ENCODE data around the gene COL5A1.
"Not testable (repeated sequence)": the region's sequence is repeated elsewhere in the genome, so short reads cannot be mapped to it uniquely, and the experiment has no call there.

The COL5A1 gene

DNA sequence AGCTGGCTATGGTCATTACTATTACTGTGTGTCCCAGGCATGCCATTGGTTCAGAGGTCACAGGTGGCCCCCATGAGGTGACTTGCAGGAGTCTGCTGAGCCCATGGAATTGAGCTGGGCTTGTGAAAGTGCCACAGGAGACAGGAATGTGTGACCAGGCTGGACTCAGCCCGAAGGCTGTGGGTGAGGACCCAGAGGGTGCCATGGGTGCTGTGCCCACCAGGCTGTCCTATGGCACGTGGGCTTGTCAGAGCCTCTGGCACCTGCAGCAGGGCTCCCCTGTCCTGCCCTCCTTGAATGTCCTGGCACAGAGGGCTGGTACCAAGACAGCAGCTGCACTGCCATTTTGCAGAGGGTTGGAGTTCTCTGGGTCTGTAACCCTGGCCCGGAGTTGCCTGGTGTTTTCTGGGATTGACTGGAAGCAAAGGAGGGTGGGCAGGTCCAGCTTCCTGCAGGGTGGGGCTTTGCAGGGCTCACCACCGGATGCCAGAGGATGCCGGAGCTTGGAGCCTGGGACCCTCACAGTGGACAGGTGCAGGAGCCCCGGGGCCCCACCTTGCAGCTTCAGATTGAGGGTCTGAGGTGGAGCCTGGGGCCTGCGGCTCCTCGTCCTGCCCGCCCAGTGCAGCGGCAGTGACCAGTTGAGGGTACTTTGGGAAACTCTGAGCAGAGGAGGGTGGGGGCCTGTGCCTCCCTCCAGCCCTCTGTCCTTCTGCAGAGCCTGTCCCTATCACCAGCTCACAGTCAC is 14.2 kb downstream of the COL5A1 start:
- DNase-seq (ENCODE audit: low read depth in 1 of 2, low spot score in 1 of 2): no peak

- no peak for DNase-seq (ENCODE audit: low read depth in 1 of 2, low spot score in 1 of 2)
Measured at GRCh38 chr9:134656334-134657006, 14.9 kb downstream of the COL5A1 start.

DNA sequence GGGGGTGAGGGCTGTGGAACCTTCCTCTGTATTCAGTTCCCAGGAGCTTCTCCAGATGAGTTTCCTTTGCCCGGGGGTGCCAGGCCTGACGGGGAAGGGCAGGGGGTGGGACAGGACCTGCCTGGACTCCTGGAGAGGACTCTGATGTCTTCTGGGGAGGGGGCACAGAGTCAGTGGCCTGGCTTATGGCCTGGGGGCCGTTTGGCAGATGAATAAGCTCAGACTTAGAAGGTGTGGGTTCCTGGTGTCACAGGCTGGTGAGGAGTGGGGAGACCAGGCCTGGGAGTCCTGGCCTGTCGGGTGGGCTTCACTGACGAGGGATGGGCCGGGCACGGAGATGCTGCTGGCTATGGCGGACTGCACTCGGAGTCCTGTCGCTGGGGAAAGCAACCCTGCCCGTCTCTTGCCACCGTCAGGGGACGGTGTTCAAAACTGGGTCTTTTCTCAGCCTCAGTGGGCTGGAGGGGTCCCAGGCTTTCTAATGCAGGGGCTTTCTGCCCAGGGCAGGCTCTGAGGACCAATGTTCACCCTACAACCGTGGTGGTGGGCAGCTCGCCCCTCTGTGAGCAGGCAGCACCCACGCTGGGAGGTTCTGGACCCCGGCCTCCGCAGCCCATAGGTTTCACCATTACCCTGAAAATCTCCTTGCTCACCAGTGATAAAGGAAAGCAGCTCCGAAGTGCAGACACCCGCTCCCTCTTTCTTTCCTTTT is 16.2 kb downstream of the COL5A1 start:
- DNase-seq (ENCODE audit: low read depth in 1 of 2, low spot score in 1 of 2): no peak

DNA sequence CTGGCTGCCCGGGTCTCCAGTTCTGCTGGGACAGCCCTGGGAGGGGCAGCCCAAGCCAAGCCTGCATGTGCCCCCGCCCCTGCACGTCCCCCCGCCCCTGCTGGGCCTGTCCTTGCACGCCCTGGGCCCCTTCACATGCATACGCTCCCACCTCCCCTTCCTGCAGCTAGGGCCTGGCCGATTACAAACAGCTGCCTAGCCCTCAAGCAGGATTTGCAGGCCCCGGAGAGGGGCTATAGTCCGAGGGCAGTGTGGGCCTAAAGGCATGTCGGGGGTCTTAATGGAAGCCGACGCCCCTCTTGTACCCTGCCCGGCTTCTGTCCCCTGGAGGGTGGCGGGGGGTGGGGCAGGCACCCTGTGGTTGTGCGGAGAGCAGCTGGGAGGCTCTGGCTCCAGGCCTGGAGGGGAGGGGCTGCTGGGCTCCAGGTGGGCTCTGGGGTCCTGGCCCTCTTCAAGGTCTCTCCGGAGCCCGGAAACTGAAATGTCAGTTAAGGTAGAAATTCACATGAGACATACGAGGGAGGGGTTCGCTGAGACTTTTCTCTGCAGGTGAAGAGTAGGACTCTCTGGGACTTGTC is 16.9 kb downstream of the COL5A1 start:
- no peak for DNase-seq (ENCODE audit: low read depth in 1 of 2, low spot score in 1 of 2)

DNA sequence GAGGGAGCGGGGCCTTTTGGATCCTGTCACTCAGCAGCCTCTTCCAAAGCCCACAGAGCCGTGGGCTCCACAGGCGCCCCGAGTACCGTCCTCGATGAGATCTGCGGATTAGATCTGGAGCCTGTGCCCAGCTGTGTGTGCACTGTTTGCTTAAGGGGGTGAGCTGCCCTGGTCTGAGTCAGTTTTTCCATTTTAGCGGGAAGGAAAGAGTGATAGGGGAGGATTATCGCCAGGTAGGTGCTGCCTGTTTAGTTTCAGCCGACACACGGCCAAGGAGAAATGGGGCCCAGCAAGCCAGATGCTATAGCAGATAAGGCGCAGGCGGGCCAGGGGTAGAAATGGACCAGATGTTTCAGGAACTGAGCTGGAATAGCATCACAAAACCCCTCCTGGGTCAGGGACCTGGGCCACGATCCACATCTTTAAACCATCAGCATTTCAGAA is 18.1 kb downstream of the COL5A1 start:
- DNase-seq (ENCODE audit: low read depth in 1 of 2, low spot score in 1 of 2): no peak

DNA sequence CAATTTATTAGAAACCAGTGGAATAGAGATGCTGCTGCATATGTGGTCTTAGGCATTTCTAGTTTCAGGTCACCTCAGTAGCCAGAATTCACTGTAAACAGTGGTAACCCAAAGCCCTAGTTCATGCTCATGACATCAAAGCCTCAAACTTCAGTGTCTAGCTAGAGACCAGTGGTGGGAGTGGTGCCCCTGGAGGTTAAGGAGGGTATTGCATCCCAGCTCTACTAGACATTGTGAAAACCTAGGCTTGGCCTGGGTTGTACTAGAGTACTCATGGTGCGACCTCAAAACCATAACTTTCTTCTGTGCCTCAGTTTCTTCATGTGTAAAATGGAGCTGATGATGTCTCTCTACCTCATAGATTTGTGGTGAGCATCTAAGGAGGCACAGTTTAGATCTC is 18.8 kb downstream of the COL5A1 start:
- no peak for DNase-seq (ENCODE audit: low read depth in 1 of 2, low spot score in 1 of 2)

DNA sequence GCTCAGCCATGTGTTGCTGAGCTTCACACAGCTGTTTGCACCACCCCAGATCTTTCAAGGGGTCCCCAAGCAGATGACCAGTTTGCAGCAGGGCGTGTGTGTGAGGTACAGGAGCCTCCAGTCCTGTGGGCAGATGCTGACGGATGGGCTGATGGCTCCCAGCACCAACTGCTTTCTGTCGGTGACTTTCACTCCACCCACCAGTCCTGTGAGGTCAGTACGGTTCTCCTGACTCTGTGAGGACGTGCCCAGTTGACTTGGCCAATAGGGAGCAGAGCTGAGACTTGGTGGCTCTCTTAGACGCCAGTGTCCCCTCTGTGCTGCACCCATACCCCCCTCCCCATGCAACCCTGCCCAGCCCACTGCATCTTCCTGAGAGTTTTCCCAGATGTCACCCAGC is 19.7 kb downstream of the COL5A1 start:
- no peak for DNase-seq (ENCODE audit: low read depth in 1 of 2, low spot score in 1 of 2)

DNA sequence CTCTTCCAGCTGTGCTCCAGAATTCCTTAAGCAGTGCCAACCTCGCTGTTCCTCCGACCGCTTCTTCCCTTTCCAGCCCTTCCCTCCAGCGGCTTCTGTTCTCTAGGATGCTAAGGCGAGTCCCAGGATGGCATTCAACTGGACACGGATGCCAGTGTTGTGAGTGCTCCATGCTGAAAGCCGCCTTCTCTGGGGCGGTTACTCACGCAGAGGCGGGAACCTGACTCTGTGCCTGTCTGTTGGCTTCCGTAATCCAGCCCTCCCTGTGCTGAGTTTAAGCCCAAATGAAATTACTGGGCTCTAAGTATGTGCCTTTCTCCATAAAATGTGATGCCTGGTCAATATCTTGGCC is 20.2 kb downstream of the COL5A1 start:
- no peak for DNase-seq (ENCODE audit: low read depth in 1 of 2, low spot score in 1 of 2)

DNA sequence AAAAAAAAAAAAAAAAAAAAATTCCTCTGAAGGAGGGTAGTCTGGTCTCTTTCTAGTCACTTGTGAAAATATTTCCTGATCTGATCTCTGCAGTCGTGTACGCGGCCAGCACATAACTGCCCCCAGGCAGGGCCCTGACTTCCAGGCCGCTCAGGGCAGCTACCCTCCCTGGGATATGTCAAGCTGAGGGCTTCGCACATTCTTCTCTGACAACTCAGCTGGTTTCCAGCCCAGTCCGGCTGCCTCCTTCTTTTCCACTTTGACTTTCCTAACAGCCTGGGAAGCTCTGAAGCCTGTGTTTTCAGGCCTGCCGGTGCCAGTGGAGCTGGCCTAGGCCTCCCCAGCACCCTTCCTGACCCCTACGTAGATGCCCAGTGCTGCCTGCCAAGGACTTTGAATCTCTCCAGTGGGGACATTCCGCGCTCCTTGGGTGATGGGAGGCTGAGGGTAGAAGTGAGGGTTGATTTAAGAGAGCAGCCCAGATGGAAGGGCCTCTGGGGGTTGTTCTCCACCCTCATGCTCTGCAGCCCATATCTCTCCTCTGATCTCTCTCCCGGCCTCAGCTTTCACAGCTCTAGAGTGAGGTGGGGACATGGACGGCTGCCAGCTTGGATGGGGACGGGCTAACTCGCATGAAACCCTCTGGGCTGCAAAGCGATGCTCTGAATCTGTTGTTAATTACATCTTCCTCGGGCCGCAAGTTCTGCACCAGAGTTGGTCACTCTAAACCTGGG is 20.7 kb downstream of the COL5A1 start:
- no peak for DNase-seq (ENCODE audit: low read depth in 1 of 2, low spot score in 1 of 2)

- DNase-seq (ENCODE audit: low read depth in 1 of 2, low spot score in 1 of 2): no peak
Measured at GRCh38 chr9:134663084-134663483, 21.5 kb downstream of the COL5A1 start.

DNA sequence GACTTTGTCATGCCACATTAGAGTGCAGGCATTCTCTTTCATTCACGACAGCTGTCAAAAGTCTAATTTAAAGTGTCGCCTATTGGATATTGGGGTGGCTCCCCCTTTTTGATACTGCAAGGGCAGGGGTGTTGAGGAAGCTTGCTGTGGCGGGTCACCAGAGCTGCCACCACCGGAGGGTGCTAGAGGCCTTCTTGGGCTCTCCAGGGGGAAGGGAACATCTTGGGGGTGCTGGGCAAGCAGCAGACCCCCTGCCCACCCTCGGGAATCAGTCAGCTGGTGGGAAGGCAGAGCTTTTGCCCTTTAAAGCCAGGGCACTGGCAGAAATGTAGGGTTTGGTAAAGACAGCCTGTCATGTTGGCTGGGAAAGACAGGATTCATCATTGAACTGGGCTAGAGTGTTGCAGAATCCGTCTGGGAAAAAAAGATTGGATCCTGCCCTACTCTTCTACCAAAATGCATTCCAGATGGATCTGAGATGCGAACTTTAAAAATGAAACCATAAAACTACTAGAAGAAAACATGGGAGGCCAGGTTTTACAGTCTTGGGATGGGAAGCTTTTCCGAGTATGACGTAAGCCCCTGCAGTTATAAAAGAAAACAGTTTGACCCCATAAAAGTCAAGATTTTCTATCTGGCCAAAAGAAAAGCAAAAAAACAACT is 22.3 kb downstream of the COL5A1 start:
- DNase-seq (ENCODE audit: low read depth in 1 of 2, low spot score in 1 of 2): no peak

GRCh38 chr9:134664446-134664845 is 22.8 kb downstream of the COL5A1 start:
- no peak for DNase-seq (ENCODE audit: low read depth in 1 of 2, low spot score in 1 of 2)

DNA sequence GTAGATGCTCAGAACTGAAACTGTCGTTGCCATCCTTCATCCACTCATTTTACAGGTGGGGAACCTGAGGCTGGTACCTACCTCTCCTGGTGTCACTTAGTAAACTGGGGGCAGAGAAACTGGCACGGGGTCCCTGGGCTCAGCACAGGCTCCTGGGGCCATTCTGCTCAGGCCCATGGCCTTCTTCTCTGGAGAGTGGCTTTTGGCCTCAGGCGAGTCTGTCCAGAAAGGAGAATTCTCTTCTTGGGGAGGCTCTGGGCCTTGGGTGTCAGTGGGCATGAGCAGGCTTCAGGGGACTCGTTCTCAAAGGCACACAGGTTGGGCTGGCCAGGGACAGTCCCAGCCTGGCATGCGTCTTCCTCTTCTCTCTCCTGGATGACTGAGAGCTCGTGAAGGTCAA is 24.6 kb downstream of the COL5A1 start:
- no peak for DNase-seq (ENCODE audit: low read depth in 1 of 2, low spot score in 1 of 2)

- DNase-seq (ENCODE audit: low read depth in 1 of 2, low spot score in 1 of 2): no peak
Measured at GRCh38 chr9:134666831-134667230, 25.2 kb downstream of the COL5A1 start.

- not testable (repeated sequence) for DNase-seq (ENCODE audit: low read depth in 1 of 2, low spot score in 1 of 2)
Measured at GRCh38 chr9:134668977-134669376, 27.4 kb downstream of the COL5A1 start.

DNA sequence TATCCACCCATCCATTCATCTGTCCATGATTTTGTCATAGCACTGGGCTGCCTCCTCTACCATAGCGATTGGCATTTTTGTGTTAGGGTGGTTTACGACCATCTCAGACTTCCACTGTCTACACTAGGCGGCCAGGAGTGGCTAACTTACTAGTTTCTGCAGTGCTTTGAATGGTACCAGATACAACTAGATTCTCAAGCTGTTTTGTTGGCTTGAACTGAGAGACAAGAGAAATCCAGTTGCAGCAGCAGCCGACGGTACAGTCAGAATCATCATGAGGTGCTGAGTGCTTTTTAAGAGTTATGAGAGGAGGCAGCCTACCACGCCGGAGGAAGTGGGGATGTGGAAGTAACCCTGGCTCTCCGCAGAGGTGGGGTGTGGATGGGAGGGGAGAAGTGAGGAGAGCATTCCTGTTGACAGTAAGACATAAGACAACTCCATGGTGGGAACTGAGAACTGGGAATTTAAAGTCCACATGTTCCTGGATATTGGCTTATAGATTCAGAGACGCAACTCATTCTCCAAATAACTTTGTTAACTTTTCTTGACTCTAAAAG is 27.9 kb downstream of the COL5A1 start:
- no peak for DNase-seq (ENCODE audit: low read depth in 1 of 2, low spot score in 1 of 2)

- DNase-seq (ENCODE audit: low read depth in 1 of 2, low spot score in 1 of 2): no peak
Measured at GRCh38 chr9:134670042-134670525, 28.5 kb downstream of the COL5A1 start.

DNA sequence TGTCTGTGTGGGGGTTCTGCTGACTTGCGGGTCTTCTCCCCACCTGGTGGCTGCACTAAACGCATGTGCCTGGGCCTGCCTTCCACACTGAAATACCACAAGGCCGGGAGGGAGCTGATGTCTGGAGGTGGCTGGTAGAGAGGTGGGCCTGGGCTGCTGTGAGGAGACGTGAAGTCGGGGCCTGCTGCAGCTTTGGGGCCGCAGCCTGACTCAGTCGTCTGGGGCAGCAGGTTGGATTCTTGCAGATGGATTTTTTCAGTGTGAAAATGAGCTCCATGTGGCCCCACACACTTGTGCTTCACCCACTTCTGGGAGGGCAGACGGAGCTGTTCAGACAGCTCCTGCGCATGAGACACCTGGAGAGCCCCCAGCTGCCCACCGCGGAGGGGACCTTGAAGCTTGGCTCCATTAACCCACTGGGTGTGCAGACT is 29.3 kb downstream of the COL5A1 start:
- DNase-seq (ENCODE audit: low read depth in 1 of 2, low spot score in 1 of 2): no peak

DNA sequence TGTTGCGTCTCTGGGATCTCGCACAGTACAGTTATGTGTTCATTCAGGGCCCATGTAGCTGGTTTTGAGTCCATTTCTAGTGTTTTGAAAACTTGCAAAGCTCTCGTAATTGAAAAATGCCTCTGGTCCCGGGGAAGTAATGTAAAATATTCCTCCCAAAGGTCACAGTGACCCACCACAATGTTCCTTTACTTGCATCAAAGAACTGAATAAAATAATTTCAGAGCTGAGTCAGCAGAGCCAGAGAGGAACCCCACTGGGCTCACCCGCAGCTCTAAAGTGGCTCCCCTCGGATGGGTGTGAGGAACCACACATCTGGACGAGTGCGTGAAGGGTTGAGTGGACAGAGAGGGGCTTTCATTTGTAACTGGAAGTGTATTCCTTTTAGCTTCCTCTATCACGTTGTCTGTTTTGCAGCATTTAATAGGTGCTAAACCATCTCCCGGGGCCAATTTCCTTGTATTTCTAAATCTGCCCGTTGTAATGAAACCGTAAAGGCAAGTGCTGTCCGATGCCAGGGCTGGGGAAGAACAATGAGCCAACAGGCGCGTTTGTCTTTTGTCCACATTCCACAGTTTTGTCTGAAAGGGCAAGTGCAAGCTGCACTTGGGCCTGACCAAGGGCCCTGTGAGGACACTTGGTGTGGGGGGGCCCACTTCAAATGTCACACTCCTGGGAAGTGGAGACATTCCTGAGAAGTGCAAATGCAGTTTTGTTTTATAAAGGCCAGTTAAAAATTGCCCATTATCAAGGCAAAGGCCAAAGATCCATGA is 29.9 kb downstream of the COL5A1 start:
- DNase-seq (ENCODE audit: low read depth in 1 of 2, low spot score in 1 of 2): no peak

Measured in activated T-helper 1 cell treated with anti-CD3 and anti-CD28 coated beads, Interleukin-2, amount 50 U/mL, for 16 hours (primary cell).